HG03159 (cell line): Measurements from ENCODE around the gene STK17A.

Experiments
- ATAC-seq: cut with Tn5 transposase; IDR thresholded peaks from one replicate; pipeline ENCODE4 v1.9.1; 2021; ENCODE audit warnings: mild to moderate bottlenecking, moderate library complexity; ENCODE audit not compliant: unreplicated experiment

Gene STK17A

GRCh38 chr7:43582503-43583423, at the start of gene STK17A:
TSS of gene STK17A (plus strand) at chr7:43583108. CDS start at chr7:43583244, 136 bp downstream.
- ATAC-seq = peak; percentile 63

- no peak for ATAC-seq
These were observed 49.0 kb upstream of the STK17A start for GRCh38 chr7:43533801-43534479.

GRCh38 chr7:43535031-43535451, 47.9 kb upstream of the STK17A start:
- ATAC-seq = no peak

- no peak for ATAC-seq
These were observed 46.9 kb upstream of the STK17A start for GRCh38 chr7:43535810-43536585.

GRCh38 chr7:43536773-43537172, 46.1 kb upstream of the STK17A start:
- ATAC-seq = no peak

GRCh38 chr7:43537765-43538403, 45.0 kb upstream of the STK17A start:
- no peak for ATAC-seq

- ATAC-seq = no peak
These were observed 44.5 kb upstream of the STK17A start for GRCh38 chr7:43538404-43538771.

- no peak for ATAC-seq
These were observed 42.4 kb upstream of the STK17A start for GRCh38 chr7:43540471-43540870.

- no peak for ATAC-seq
These were observed 40.2 kb upstream of the STK17A start for GRCh38 chr7:43542716-43543115.

GRCh38 chr7:43546231-43546630, 36.7 kb upstream of the STK17A start:
- ATAC-seq = no peak

- ATAC-seq = no peak
These were observed 32.5 kb upstream of the STK17A start for GRCh38 chr7:43550427-43550826.

GRCh38 chr7:43552122-43552521, 30.8 kb upstream of the STK17A start:
- no peak for ATAC-seq

- ATAC-seq = no peak
These were observed 28.9 kb upstream of the STK17A start for GRCh38 chr7:43553999-43554398.

- no peak for ATAC-seq
These were observed 28.5 kb upstream of the STK17A start for GRCh38 chr7:43554423-43554822.

GRCh38 chr7:43557831-43558495, 24.9 kb upstream of the STK17A start:
- no peak for ATAC-seq

GRCh38 chr7:43559171-43559945, 23.6 kb upstream of the STK17A start:
- no peak for ATAC-seq

GRCh38 chr7:43559946-43560335, 23.0 kb upstream of the STK17A start:
- no peak for ATAC-seq

GRCh38 chr7:43560742-43561330, 22.1 kb upstream of the STK17A start:
- ATAC-seq = no peak

GRCh38 chr7:43562383-43562782, 20.5 kb upstream of the STK17A start:
- no peak for ATAC-seq
